C4-2B (cell line): ENCODE results near the gene METRN.

Source experiments
- H3K27ac ChIP-seq: fragments of 450-650 bp; 2 replicates; pipeline ENCODE4 v1.5.1; 2017
- ZFX ChIP-seq: fragments of 450-650 bp; IDR thresholded peaks from 2 replicates; pipeline ENCODE4 v1.6.1; 2017
- TF ChIP-seq, protein P1 (sequence below): fragments of 450-650 bp; conservative IDR thresholded peaks from 2 replicates; pipeline ENCODE4 v1.5.1; 2017; ENCODE audit warnings: mild to moderate bottlenecking

Gene METRN

DNA sequence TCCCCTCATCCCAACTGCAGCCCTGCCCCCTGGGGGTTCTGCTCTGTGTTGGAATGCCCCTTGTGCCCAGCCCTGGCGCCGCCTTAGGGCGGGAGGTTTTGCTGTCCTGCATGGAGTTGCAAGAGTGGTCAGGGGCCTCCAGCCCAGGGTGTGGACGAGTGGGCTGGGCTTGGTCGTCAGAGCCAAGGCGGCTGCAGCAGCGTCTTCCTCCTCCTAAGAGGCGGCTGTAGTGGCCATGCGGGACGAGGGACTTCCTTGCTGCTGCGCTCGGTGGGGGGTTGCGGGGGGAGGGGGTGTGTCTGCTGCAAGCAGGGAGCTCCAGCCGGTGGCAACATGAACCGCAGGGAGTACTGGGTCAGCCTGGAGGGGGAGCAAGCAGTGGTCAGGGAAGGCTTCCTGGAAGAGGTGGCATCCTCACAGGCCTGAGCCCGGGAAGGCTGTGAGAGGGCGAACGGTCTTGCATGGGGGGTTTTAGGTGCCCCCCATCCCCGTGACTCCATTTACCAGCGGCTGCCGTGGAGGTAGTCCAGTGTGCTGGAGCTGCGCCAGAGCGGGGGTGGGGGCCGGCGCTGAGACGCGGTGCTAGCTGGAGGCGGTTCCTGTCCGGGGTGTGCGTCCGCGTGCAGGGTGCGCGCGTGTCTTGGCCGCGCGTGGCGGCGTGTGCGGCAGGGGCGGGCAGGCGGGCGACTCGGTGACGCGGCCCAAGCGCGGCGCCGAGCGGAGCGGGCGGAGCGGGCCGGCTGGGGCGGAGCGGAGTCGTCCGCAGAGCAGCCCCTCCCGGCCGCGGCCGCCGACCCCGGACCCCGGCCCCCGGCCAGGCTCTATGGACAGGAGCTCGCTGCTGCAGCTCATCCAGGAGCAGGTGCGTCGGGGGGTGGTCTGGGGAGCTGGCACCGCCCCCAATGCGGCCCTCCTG is 39.7 kb upstream of the METRN start, which contains the start of gene RHBDL1:
Gene RHBDL1, plus strand, starts transcription at position 704 of the 916 bp plus-strand sequence. Its CDS starts 120 bp downstream, at position 824.
- no peak within 1 kb of the TSS for H3K27ac ChIP-seq
- TF ChIP-seq, protein P1, sequence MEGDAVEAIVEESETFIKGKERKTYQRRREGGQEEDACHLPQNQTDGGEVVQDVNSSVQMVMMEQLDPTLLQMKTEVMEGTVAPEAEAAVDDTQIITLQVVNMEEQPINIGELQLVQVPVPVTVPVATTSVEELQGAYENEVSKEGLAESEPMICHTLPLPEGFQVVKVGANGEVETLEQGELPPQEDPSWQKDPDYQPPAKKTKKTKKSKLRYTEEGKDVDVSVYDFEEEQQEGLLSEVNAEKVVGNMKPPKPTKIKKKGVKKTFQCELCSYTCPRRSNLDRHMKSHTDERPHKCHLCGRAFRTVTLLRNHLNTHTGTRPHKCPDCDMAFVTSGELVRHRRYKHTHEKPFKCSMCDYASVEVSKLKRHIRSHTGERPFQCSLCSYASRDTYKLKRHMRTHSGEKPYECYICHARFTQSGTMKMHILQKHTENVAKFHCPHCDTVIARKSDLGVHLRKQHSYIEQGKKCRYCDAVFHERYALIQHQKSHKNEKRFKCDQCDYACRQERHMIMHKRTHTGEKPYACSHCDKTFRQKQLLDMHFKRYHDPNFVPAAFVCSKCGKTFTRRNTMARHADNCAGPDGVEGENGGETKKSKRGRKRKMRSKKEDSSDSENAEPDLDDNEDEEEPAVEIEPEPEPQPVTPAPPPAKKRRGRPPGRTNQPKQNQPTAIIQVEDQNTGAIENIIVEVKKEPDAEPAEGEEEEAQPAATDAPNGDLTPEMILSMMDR: no peak
- no peak for TF ChIP-seq ZFX

DNA sequence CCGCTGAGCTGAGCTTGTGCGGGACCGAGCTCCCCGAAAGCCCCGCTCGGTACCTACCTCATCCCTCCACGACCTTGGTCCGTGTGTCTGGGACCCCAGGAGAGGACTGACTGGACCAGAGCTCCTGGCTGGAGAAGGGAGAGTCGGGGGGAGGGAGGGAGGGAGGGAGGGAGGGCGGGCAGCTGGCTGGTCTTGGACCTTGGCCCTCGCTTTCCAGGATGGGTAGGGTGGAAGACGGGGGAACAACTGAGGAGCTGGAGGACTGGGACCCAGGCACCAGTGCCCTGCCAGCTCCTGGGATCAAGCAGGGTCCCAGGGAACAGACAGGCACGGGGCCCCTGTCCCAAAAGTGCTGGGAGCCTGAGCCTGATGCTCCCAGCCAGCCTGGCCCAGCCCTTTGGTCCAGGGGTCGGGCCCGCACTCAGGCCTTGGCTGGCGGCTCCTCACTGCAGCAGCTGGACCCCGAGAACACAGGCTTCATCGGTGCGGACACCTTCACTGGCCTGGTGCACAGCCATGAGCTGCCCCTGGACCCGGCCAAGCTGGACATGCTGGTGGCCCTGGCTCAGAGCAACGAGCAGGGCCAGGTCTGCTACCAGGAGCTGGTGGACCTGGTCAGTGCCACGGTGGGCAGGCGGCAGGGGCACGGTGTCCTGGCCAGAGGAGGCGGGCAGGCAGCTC is 38.9 kb upstream of the METRN start:
- no peak overlapping the region for H3K27ac ChIP-seq
- TF ChIP-seq ZFX: no peak
- TF ChIP-seq, protein P1: no peak

DNA sequence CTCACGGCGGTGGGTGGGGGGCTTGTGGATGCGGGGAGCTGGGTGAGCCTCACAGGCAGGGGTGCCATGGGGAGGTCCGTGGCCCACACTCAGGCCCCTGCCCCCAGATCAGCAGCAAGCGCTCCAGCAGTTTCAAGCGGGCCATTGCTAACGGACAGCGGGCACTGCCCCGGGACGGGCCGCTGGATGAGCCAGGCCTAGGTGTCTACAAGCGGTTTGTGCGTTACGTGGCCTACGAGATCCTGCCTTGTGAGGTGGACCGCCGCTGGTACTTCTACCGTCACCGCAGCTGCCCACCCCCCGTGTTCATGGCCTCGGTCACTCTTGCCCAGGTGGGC is 38.4 kb upstream of the METRN start:
- H3K27ac ChIP-seq: no peak overlapping the region
- TF ChIP-seq, protein P1: no peak
- TF ChIP-seq ZFX: no peak

DNA sequence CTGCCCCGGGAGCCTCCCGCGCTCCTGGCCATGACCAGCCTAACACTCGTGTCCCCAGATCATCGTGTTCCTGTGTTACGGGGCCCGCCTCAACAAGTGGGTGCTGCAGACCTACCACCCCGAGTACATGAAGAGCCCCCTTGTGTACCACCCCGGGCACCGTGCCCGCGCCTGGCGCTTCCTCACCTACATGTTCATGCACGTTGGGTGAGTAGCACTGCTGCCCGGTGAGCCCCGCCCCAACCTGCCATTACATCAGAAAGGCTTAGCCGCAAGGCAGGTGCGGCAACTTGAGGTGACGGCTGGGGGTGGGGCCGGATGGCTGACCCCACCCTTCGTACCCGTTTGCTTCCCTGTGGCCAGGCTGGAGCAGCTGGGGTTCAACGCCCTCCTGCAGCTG is 38.0 kb upstream of the METRN start:
- H3K27ac ChIP-seq: no peak overlapping the region
- TF ChIP-seq ZFX: no peak
- TF ChIP-seq, protein P1: no peak

DNA sequence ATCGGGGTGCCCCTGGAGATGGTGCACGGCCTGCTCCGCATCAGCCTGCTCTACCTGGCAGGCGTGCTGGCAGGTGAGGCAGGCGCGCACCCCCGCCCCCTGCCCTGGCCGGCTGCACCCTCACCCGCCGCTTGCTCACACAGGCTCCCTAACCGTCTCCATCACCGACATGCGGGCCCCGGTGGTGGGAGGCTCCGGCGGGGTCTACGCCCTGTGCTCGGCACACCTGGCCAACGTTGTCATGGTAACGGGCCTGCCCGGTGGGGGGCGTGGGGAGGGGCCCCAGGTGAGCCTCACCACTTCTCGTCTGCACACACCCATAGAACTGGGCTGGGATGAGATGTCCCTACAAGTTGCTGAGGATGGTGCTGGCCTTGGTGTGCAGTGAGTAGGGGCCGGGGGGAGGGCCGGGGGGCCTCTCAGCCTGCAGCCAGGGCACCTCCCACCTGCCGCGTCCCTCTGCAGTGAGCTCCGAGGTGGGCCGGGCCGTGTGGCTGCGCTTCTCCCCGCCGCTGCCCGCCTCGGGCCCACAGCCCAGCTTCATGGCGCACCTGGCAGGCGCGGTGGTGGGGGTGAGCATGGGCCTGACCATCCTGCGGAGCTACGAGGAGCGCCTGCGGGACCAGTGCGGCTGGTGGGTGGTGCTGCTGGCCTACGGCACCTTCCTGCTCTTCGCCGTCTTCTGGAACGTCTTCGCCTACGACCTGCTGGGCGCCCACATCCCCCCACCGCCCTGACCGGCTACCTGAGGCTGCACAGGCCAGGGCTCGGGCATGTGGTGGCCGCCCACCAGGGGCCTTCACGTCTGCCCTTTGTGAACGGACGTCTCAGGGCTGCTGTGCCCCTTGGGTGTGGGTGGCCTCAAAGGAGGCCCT is 37.4 kb upstream of the METRN start:
- TF ChIP-seq ZFX: no peak
- TF ChIP-seq, protein P1: no peak
- peak overlapping the region; percentile 94; the same call in 1 of the 2 replicates for H3K27ac ChIP-seq

DNA sequence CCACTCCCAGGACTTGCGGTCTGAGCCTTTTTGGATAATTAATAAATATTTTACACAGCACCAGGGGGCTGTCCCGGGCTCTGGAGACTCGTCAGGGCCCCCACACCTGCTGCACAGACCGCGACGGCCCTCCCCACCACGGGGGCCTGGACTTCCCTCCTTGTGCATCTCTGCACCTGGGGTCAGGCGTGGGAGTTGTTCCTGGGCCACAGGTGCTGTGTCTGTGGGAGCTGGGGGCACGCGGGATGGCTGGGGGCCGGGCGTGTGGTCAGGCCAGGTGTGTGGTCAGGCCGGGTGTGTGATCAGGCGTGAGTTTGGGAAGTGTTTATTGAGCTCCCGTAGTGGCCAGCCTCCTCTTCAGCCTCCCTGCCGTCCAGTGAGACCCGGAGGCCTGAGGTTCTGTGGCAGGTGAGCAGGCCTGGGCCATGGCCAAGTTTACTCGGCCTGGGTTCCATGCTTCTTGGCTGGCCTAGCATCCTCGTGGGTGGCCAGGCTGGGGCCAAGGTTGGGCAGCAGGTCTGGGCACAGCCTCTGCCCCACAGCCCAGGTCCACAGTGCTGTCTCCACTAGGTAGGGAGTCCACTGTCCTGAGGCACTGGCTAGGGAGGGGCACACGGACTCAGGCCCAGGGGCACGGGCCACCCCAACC is 36.6 kb upstream of the METRN start:
- peak overlapping the region; percentile 94 for H3K27ac ChIP-seq
- no peak for TF ChIP-seq ZFX
- TF ChIP-seq, protein P1: no peak
